DMS53 treated with DMSO at 0.1 percent for 48 hours (cell line): ENCODE measurements around the gene ACAA1.
"Not testable (repeated sequence)": the region's sequence is repeated elsewhere in the genome, so short reads cannot be mapped to it uniquely, and the experiment has no call there.

Experiments used
- DNase-seq: peaks from one replicate; lab custom pipeline; 2025; ENCODE audit not compliant: unreplicated experiment; lab: John Stamatoyannopoulos, UW

Gene ACAA1

GRCh38 chr3:38136777-38137614, at the start of gene ACAA1:
ACAA1 (minus strand) TSS chr3:38137127; CDS start chr3:38137035, 92 bp downstream.
- peak; percentile 76 for DNase-seq

- DNase-seq = no peak
Measured at GRCh38 chr3:38177181-38177580, 40.3 kb upstream of the ACAA1 start.

- DNase-seq = no peak
Measured at GRCh38 chr3:38173834-38174418, 37.0 kb upstream of the ACAA1 start.

- DNase-seq = no peak
Measured at GRCh38 chr3:38171622-38172021, 34.7 kb upstream of the ACAA1 start.

- no peak for DNase-seq
Measured at GRCh38 chr3:38170722-38171121, 33.8 kb upstream of the ACAA1 start.

GRCh38 chr3:38169027-38169317, 32.0 kb upstream of the ACAA1 start:
- DNase-seq = no peak

GRCh38 chr3:38168151-38169026, 31.5 kb upstream of the ACAA1 start:
- DNase-seq = no peak

GRCh38 chr3:38167591-38167990, 30.7 kb upstream of the ACAA1 start:
- DNase-seq = no peak

GRCh38 chr3:38165722-38166387, 28.9 kb upstream of the ACAA1 start:
- DNase-seq = no peak

- peak; percentile 85 for DNase-seq
Measured at GRCh38 chr3:38164952-38165721, 28.2 kb upstream of the ACAA1 start, which contains the start of gene OXSR1. OXSR1 (plus strand) TSS chr3:38165537; CDS start chr3:38165877, 340 bp downstream.

- no peak for DNase-seq
Measured at GRCh38 chr3:38164643-38164951, 27.7 kb upstream of the ACAA1 start.

- DNase-seq = no peak
Measured at GRCh38 chr3:38163841-38164642, 27.1 kb upstream of the ACAA1 start.

GRCh38 chr3:38163117-38163840, 26.4 kb upstream of the ACAA1 start:
- no peak for DNase-seq

GRCh38 chr3:38160704-38161103, 23.8 kb upstream of the ACAA1 start:
- DNase-seq = not testable (repeated sequence)

- no peak for DNase-seq
Measured at GRCh38 chr3:38158472-38158871, 21.5 kb upstream of the ACAA1 start.

GRCh38 chr3:38157595-38157994, 20.7 kb upstream of the ACAA1 start:
- DNase-seq = no peak

- DNase-seq = no peak
Measured at GRCh38 chr3:38157117-38157516, 20.2 kb upstream of the ACAA1 start.

GRCh38 chr3:38155825-38156224, 18.9 kb upstream of the ACAA1 start:
- DNase-seq = no peak

GRCh38 chr3:38154625-38155255, 17.8 kb upstream of the ACAA1 start:
- DNase-seq = no peak
